K562 (cell line): ENCODE measurements around the gene TESK2. TPM values are rescaled to one million over a fixed set of nuclear protein-coding genes. Genes with fewer than 3 reads are reported as not detected.

Source experiments
- ATAC-seq: fragments of 200-7000 bp; cut with Tn5 transposase; 3 replicates; pipeline ENCODE4 v1.9.1; 2020; ENCODE audit warnings: moderate library complexity
- BruUV-seq: library from RNA; stranded (reverse); fragments of 400-500 nt; replicated peaks from 2 replicates; lab custom pipeline; 2021; lab: Mats Ljungman, UMichigan
- CTCF ChIA-PET: fragments of 300-600 bp; formaldehyde crosslinking; extraction: SDS; loops from one replicate; lab custom pipeline; 2021; ENCODE audit warnings: low intra/inter-chr PET ratio; lab: Yijun Ruan, JAX
- POLR2A ChIA-PET: fragments of 300-600, 350-650 bp; sonication (Branson Sonifier 250); formaldehyde crosslinking; extraction: SDS; loops from one replicate; lab custom pipeline; 2021; ENCODE audit warnings: antibody characterized with exemption, inconsistent platforms; lab: Yijun Ruan, JAX
- DNase-seq, 4 experiments: peaks; one replicate each; pipeline versions ENCODE4 v3.0.0 to v3.0.0-alpha.2; 2011 to 2018; ENCODE audit warnings: low spot score in 3 of 4, mixed read lengths in 3 of 4; ENCODE audit errors: extremely low read depth in 1 of 4
- FAIRE-seq: peaks from 2 replicates; lab custom pipeline; 2011; peaks lifted over from hg19 to GRCh38; lab: Jason Lieb, UNC
- H2AFZ ChIP-seq: 2 replicates; pipeline ENCODE4 v1.6.0; 2011; ENCODE audit warnings: low read depth, low read length, control low read depth, inconsistent platforms
- H3K27ac ChIP-seq: fragments of 200-600 bp; 3 replicates; pipeline ENCODE4 v1.8.0; 2011; ENCODE audit warnings: low read depth, mild to moderate bottlenecking, control low read depth, inconsistent platforms, low read length, moderate library complexity, mixed read lengths; ENCODE audit errors: extremely low read depth
- H3K27me3 ChIP-seq, 2 experiments: fragments of 300-600 bp in 1 of 2; 2 replicates in 1 of 2; 3 replicates in 1 of 2; pipeline versions ENCODE4 v1.6.0 to v1.8.0; 2011; ENCODE audit warnings: inconsistent platforms in 2 of 2, low read length in 2 of 2, mild to moderate bottlenecking in 1 of 2, mixed read lengths in 1 of 2, moderate library complexity in 1 of 2; ENCODE audit not compliant: control insufficient read depth in 2 of 2, insufficient read depth in 2 of 2
- H3K36me3 ChIP-seq: fragments of 300-600 bp; 3 replicates; pipeline ENCODE4 v1.8.0; 2011; ENCODE audit warnings: mild to moderate bottlenecking, low read length, inconsistent platforms; ENCODE audit not compliant: control insufficient read depth, insufficient read depth
- H3K4me1 ChIP-seq, 2 experiments: fragments of 200-600 bp in 1 of 2; replicated peaks in 1 of 2; 2 replicates in 1 of 2; 3 replicates in 1 of 2; pipeline versions ENCODE4 v1.5.1 to v1.8.0; 2011; ENCODE audit warnings: inconsistent platforms in 2 of 2, low read length in 2 of 2, mild to moderate bottlenecking in 1 of 2, mixed read lengths in 1 of 2, moderate library complexity in 1 of 2; ENCODE audit not compliant: control insufficient read depth in 2 of 2, insufficient read depth in 2 of 2
- H3K4me2 ChIP-seq: 2 replicates; pipeline ENCODE4 v1.6.1; 2011; ENCODE audit warnings: low read length, control low read depth, inconsistent platforms, mixed read lengths; ENCODE audit not compliant: insufficient read depth
- H3K4me3 ChIP-seq: fragments of 200-600 bp; sonication (generic), shearing (Covaris generic); 2 replicates; pipeline ENCODE4 v1.5.1; 2016; ENCODE audit warnings: control low read depth, inconsistent platforms
- H3K79me2 ChIP-seq: fragments of 200-600 bp; 3 replicates; pipeline ENCODE4 v1.8.0; 2011; ENCODE audit warnings: low read length, inconsistent platforms; ENCODE audit not compliant: control insufficient read depth, insufficient read depth
- H3K9ac ChIP-seq, 2 experiments: 2 replicates each; pipeline versions ENCODE4 v1.6.0 to v1.6.1; 2011; ENCODE audit warnings: low read depth in 2 of 2, low read length in 2 of 2, control low read depth in 1 of 2, inconsistent platforms in 1 of 2, mild to moderate bottlenecking in 1 of 2, mixed read lengths in 1 of 2; ENCODE audit not compliant: insufficient read depth in 1 of 2
- H3K9me1 ChIP-seq: one replicate; pipeline ENCODE4 v1.6.0; 2011; ENCODE audit warnings: inconsistent platforms, mild to moderate bottlenecking, low read length, moderate library complexity; ENCODE audit not compliant: control insufficient read depth, insufficient read depth
- H3K9me3 ChIP-seq: replicated peaks from 2 replicates; pipeline ENCODE4 v1.5.1; 2011; ENCODE audit warnings: low read depth, low read length, inconsistent platforms; ENCODE audit not compliant: control insufficient read depth, insufficient read depth
- H4K20me1 ChIP-seq: replicated peaks from 2 replicates; pipeline ENCODE4 v1.6.1; 2011; ENCODE audit warnings: low read length, inconsistent platforms, mixed read lengths; ENCODE audit not compliant: control insufficient read depth, insufficient read depth
- GTF3C2 ChIP-seq: IDR thresholded peaks from 3 replicates; pipeline ENCODE4 v1.6.1; 2011; ENCODE audit warnings: borderline replicate concordance, mild to moderate bottlenecking, moderate library complexity; ENCODE audit not compliant: insufficient read length; ENCODE audit errors: extremely low read depth
- POU5F1 ChIP-seq: fragments of 150-350 bp; IDR thresholded peaks from 2 replicates; pipeline ENCODE4 v1.6.1; 2014; ENCODE audit warnings: borderline replicate concordance, low read length, low read depth, mild to moderate bottlenecking; ENCODE audit not compliant: partially characterized antibody
- PREB ChIP-seq: sonication (generic); formaldehyde crosslinking; IDR thresholded peaks from 2 replicates; pipeline ENCODE4 v1.8.1; 2023; ENCODE audit warnings: mild to moderate bottlenecking, missing genetic modification reagents
- SIRT6 ChIP-seq: IDR thresholded peaks from one replicate; pipeline ENCODE4 v1.6.1; 2012; ENCODE audit warnings: low read depth, mild to moderate bottlenecking, control low read depth, inconsistent platforms, low read length, moderate library complexity
- SRSF1 ChIP-seq: fragments of 200-400 bp; formaldehyde crosslinking; IDR thresholded peaks from 2 replicates; pipeline ENCODE4 v1.6.1; 2017; ENCODE audit warnings: mild to moderate bottlenecking, low read depth, low read length, moderate library complexity
- THRB ChIP-seq: fragments of 450-650 bp; formaldehyde crosslinking; conservative IDR thresholded peaks from 2 replicates; pipeline ENCODE4 v1.4.0; 2022; ENCODE audit warnings: mild to moderate bottlenecking, missing genetic modification characterization
- ZBTB2 ChIP-seq: fragments of 450-650 bp; IDR thresholded peaks from 2 replicates; pipeline ENCODE4 v1.6.1; 2016; ENCODE audit warnings: antibody characterized with exemption
- ZFX ChIP-seq: sonication (generic); formaldehyde crosslinking; IDR thresholded peaks from 2 replicates; pipeline ENCODE4 v1.8.0; 2022; ENCODE audit warnings: mild to moderate bottlenecking, missing genetic modification reagents, moderate library complexity
- ZHX1 ChIP-seq: fragments of 150-350 bp; conservative IDR thresholded peaks from 2 replicates; pipeline ENCODE4 v1.6.1; 2014; ENCODE audit warnings: low read length
- ZNF12 ChIP-seq: sonication (generic); formaldehyde crosslinking; IDR thresholded peaks from 2 replicates; pipeline ENCODE4 v1.4.0; 2020; ENCODE audit warnings: mild to moderate bottlenecking, missing genetic modification reagents
- ZNF3 ChIP-seq: fragments of 250-450 bp; sonication (Bioruptor Pico); IDR thresholded peaks from 2 replicates; pipeline ENCODE4 v1.5.0; 2021; ENCODE audit warnings: mild to moderate bottlenecking, moderate library complexity
- WGBS: fragments of 100-300 bp; shearing (Covaris generic); methylation state at CpG from one replicate; pipeline ENCODE4 v1.1.6; 2016; ENCODE audit warnings: low coverage, mixed read lengths; ENCODE audit not compliant: insufficient coverage; ENCODE audit errors: missing lambda C conversion rate; 5-methylcytosine and 5-hydroxymethylcytosine counted together
- in situ Hi-C: fragments of 300-500 bp; cut with MboI; formaldehyde crosslinking; loops from 4 replicates; pipeline ENCODE4 v1.15.0; 2018; ENCODE audit warnings: inconsistent platforms, mixed read lengths
- intact Hi-C: fragments of 100-400 bp; cut with micrococcal nuclease; formaldehyde crosslinking; loops from 2 replicates; pipeline ENCODE4 v1.14.2; 2022
- polyA plus RNA-seq, 8 experiments: library from polyadenylated mRNA; depleted of rRNA in 4 of 8; stranded (reverse) in 5 of 8; unstranded in 3 of 8; fragments of >200 nt; fragmentation: Nextera tagmentation in 2 of 8; fragmentation: Illumina TruSeq in 1 of 8; extraction: Ambion mirVana in 2 of 8; extraction: Trizol in 1 of 8; gene quantifications; 2 replicates each; pipeline versions ENCODE4 v1.2.1 to v1.2.3, GENCODE V29; 2011 to 2014; ENCODE audit warnings: inconsistent platforms in 1 of 8, missing spikeins in 1 of 8
- total RNA-seq, 7 experiments: library from RNA; depleted of rRNA in 6 of 7; stranded (reverse); fragments of >200 nt in 6 of 7; fragmentation: Illumina TruSeq in 2 of 7; extraction: Trizol in 2 of 7; gene quantifications; 2 replicates each; pipeline versions ENCODE4 v1.2.1 to v1.2.3, GENCODE V29; 2011 to 2021; ENCODE audit warnings: low replicate concordance in 1 of 7

Gene TESK2
- total and polyA plus RNA-seq, 9 of the 15 experiments (the other 6 are each of a cell fraction or from before 2014, with no cell fraction given): 1.6 to 5.3 (median 3.7) TPM

GRCh38 chr1:45332346-45332720 lies 158.6 kb downstream of the TESK2 start:
- Histone ChIP-seq H3K4me1 (peaks cover 6 to 22% of the 10 kb centered on the region in 2 experiments; a peak in 3 of 5 replicates), H2AFZ (no peak overlapping the region), H3K79me2 (no peaks in the 10 kb centered on the region), H3K9me3 (no peaks in the 10 kb centered on the region), H3K27me3 (no peaks in the 10 kb centered on the region), H3K9ac (peak overlapping the region in 1 of 2 experiments; percentile 6; a peak in 1 of 4 replicates), H3K9me1 (peaks cover 3% of the 10 kb centered on the region), H3K36me3 (peaks cover 37% of the 10 kb centered on the region; the same call in 2 of the 3 replicates), H4K20me1 (no peaks in the 10 kb centered on the region), H3K4me2 (no peak overlapping the region), H3K4me3 (no peak overlapping the region), H3K27ac (no peak overlapping the region)
- BruUV-seq: no TSS peak
- DNase-seq (no peak), ATAC-seq (no peak), FAIRE-seq (no peak)
- CTCF ChIA-PET: no interaction called here
- TF ChIP-seq ZNF12 (CRISPR knock-in tag): no peak
- no peak for TF ChIP-seq POU5F1
- no peak for TF ChIP-seq ZFX
- no peak for TF ChIP-seq ZBTB2
- TF ChIP-seq GTF3C2: no peak
- TF ChIP-seq ZHX1: no peak
- TF ChIP-seq SRSF1: no peak
- TF ChIP-seq THRB (CRISPR knock-in tag): no peak
- TF ChIP-seq PREB (CRISPR knock-in tag): no peak
- TF ChIP-seq SIRT6: no peak
- TF ChIP-seq ZNF3 (CRISPR knock-in tag): no peak
- POLR2A ChIA-PET: interaction anchor here (1.0 to 1.7 kb wide), 2 partner anchors 8 to 187 kb away, joined by 3 to 7 read pairs; partner anchors contain the start of genes MUTYH and TOE1
- in situ Hi-C loops (no loop called here), intact Hi-C loops (no loop called here)
- 93% methylated on average over 10 of the region's 10 CpGs for WGBS
